Transverse colon (tissue), 4 donors: ENCODE data around the gene DDX19B. TPM values are rescaled to one million over a fixed set of nuclear protein-coding genes. Genes with fewer than 3 reads are reported as not detected.

ENCODE experiments used
- DNase-seq: peaks from one replicate; pipeline ENCODE4 v3.0.0-alpha.2; 2019
- H3K27ac ChIP-seq, 4 donors: fragments of 200-600 bp; sonication (generic); 2 replicates each; pipeline ENCODE4 v1.5.1; 2016 to 2018; ENCODE audit warnings: inconsistent platforms in 4 of 4
- H3K27me3 ChIP-seq: fragments of 200-600 bp; sonication (generic); 2 replicates; pipeline ENCODE4 v1.5.1; 2017; ENCODE audit warnings: inconsistent platforms
- H3K36me3 ChIP-seq, 4 donors: fragments of 200-600 bp; sonication (generic); 2 replicates each; pipeline ENCODE4 v1.5.1; 2017 to 2019; ENCODE audit warnings: inconsistent platforms in 4 of 4
- H3K4me1 ChIP-seq, 4 donors: fragments of 200-600 bp; sonication (generic); 2 replicates each; pipeline ENCODE4 v1.5.1; 2017 to 2020; ENCODE audit warnings: inconsistent platforms in 4 of 4
- H3K4me3 ChIP-seq, 4 donors: fragments of 200-600 bp; sonication (generic); 1 replicate in 1 of 4; 2 replicates in 3 of 4; pipeline versions ENCODE4 v1.5.1 to v1.6.1; 2017 to 2019; ENCODE audit warnings: inconsistent platforms in 4 of 4
- H3K9me3 ChIP-seq, 2 donors: fragments of 200-600 bp; sonication (generic); 2 replicates each; pipeline ENCODE4 v1.5.1; 2017 to 2019; ENCODE audit warnings: inconsistent platforms in 2 of 2
- CTCF ChIP-seq, 5 experiments: fragments of 200-600 bp in 3 of 5; fragments of 450-650 bp in 2 of 5; sonication (generic) in 3 of 5; IDR thresholded peaks; 1 replicate in 2 of 5; 2 replicates in 3 of 5; pipeline ENCODE4 v1.5.1; 2016 to 2017; ENCODE audit warnings: antibody characterized with exemption in 5 of 5, inconsistent platforms in 3 of 5, mild to moderate bottlenecking in 2 of 5, moderate library complexity in 1 of 5
- EP300 ChIP-seq: sonication (generic); formaldehyde crosslinking; IDR thresholded peaks from one replicate; pipeline ENCODE4 v1.6.1; 2017; ENCODE audit warnings: antibody characterized with exemption, low read depth
- POLR2A ChIP-seq: fragments of 450-650 bp; IDR thresholded peaks from one replicate; pipeline ENCODE4 v1.6.1; 2016; ENCODE audit warnings: antibody characterized with exemption, mild to moderate bottlenecking, moderate library complexity
- POLR2AphosphoS5 ChIP-seq, 3 donors: sonication (generic); formaldehyde crosslinking; IDR thresholded peaks; one replicate each; pipeline ENCODE4 v1.6.1; 2016; ENCODE audit warnings: antibody characterized with exemption in 3 of 3
- WGBS, 2 donors: methylation state at CpG; one replicate each; pipeline ENCODE4 v1.1.5; 2018; ENCODE audit warnings: low coverage in 1 of 2; 5-methylcytosine and 5-hydroxymethylcytosine counted together
- in situ Hi-C, 4 donors: fragments of 200-750 bp; cut with MboI; loops; one replicate each; pipeline versions ENCODE4 v1.15.0 to v1.15.1; 2017; ENCODE audit warnings: low sequenced_read_pairs in 3 of 4, low pct_ligation_motif_present in 1 of 4, low pct_unique_long_range_greater_than_20kb in 1 of 4
- intact Hi-C: fragments of 100-400 bp; cut with DNase I; formaldehyde crosslinking; loops from one replicate; pipeline ENCODE4 v1.15.1; 2023; ENCODE audit warnings: low total_unique reads
- total RNA-seq, 4 donors: library from RNA; depleted of rRNA; stranded (reverse); fragments of >200 nt; gene quantifications; one replicate each; pipeline ENCODE4 v1.1.0, GENCODE V29; 2016

Gene DDX19B
- total RNA-seq, 4 donors from 2014 or later = 10.5 to 33.7 (median 22.6) TPM

GRCh38 chr16:70254965-70255286 is 44.1 kb upstream of the DDX19B start:
- intact Hi-C loops (loop anchor here (10.0 kb wide), 1 partner anchor 90 kb away; no protein-coding TSS in a partner anchor), in situ Hi-C loops (loop anchor here in 1 of 4 donors (25.0 kb wide), 1 partner anchor 93 kb away; the partner anchor contains the start of gene CLEC18C)
- Histone ChIP-seq H3K36me3 (peaks cover 0 to 54% (median 22%) of the 10 kb centered on the region in 4 donors), H3K4me1 (peaks cover 4 to 11% (median 10%) of the 10 kb centered on the region in 4 donors), H3K27me3 (no peaks in the 10 kb centered on the region), H3K27ac (no peak overlapping the region), H3K9me3 (no peaks in the 10 kb centered on the region), H3K4me3 (no peak overlapping the region)
- DNase-seq = no peak
- 93 to 97% methylated on average over 3 to 12 of the region's 12 CpGs for WGBS, 2 donors
- TF ChIP-seq CTCF (IDR thresholded peaks at IDR 0.05) = no peak
- no peak for TF ChIP-seq POLR2A
- no peak for TF ChIP-seq EP300
- no peak for TF ChIP-seq POLR2AphosphoS5 (IDR thresholded peaks at IDR 0.05)

- no peak overlapping the region for H3K4me3 ChIP-seq
- 80 to 94% methylated on average over 1 to 9 of the region's 9 CpGs for WGBS, 2 donors
Measured at GRCh38 chr16:70255574-70255973, 43.4 kb upstream of the DDX19B start.

GRCh38 chr16:70257391-70257790 is 41.6 kb upstream of the DDX19B start:
- DNase-seq = no peak
- TF ChIP-seq CTCF (IDR thresholded peaks at IDR 0.05) (no peak), EP300 (no peak), POLR2AphosphoS5 (IDR thresholded peaks at IDR 0.05) (no peak), POLR2A (no peak)
- intact Hi-C loops = loop anchor here (10.0 kb wide), 1 partner anchor 93 kb away; no protein-coding TSS in a partner anchor
- Histone ChIP-seq H3K4me3 (no peak overlapping the region), H3K36me3 (peaks cover 0 to 71% (median 29%) of the 10 kb centered on the region in 4 donors), H3K4me1 (no peaks in the 10 kb centered on the region), H3K27me3 (no peaks in the 10 kb centered on the region), H3K9me3 (no peaks in the 10 kb centered on the region), H3K27ac (no peak overlapping the region)
- 74% methylated on average over 4 of the region's 4 CpGs; no CpG with 5 or more reads in 1 of the 2 donors for WGBS, 2 donors
- in situ Hi-C loops = loop anchor here in 1 of 4 donors (25.0 kb wide), 1 partner anchor 95 kb away; the partner anchor contains the start of gene CLEC18C

More at GRCh38 chr16:70255574-70255973, 43.4 kb upstream of the DDX19B start:
- in situ Hi-C loops = loop anchor here in 1 of 4 donors (25.0 kb wide), 1 partner anchor 93 kb away; the partner anchor contains the start of gene CLEC18C
- DNase-seq = no peak
- TF ChIP-seq POLR2AphosphoS5 (IDR thresholded peaks at IDR 0.05) = no peak
- no peak for TF ChIP-seq CTCF (IDR thresholded peaks at IDR 0.05)
- no peak for TF ChIP-seq POLR2A
- TF ChIP-seq EP300 = no peak
- Histone ChIP-seq H3K9me3 (no peaks in the 10 kb centered on the region), H3K27me3 (no peaks in the 10 kb centered on the region), H3K27ac (no peak overlapping the region), H3K4me1 (peaks cover 0 to 5% (median 4%) of the 10 kb centered on the region in 4 donors), H3K36me3 (peaks cover 0 to 58% (median 22%) of the 10 kb centered on the region in 4 donors)
- intact Hi-C loops = loop anchor here (10.0 kb wide), 1 partner anchor 91 kb away; no protein-coding TSS in a partner anchor

GRCh38 chr16:70258065-70258464 is 40.9 kb upstream of the DDX19B start:
- in situ Hi-C loops (loop anchor here in 1 of 4 donors (25.0 kb wide), 1 partner anchor 96 kb away; the partner anchor contains the start of gene CLEC18C), intact Hi-C loops (loop anchor here (10.0 kb wide), 1 partner anchor 93 kb away; no protein-coding TSS in a partner anchor)
- H3K4me3 ChIP-seq = no peak overlapping the region
- no peaks in the 10 kb centered on the region for H3K4me1 ChIP-seq
- DNase-seq = no peak
- no peaks in the 10 kb centered on the region for H3K27me3 ChIP-seq
- WGBS, 2 donors = 96% methylated on average over 14 of the region's 14 CpGs; no CpG with 5 or more reads in 1 of the 2 donors
- H3K27ac ChIP-seq = no peak overlapping the region
- TF ChIP-seq POLR2AphosphoS5 (IDR thresholded peaks at IDR 0.05) (no peak), CTCF (IDR thresholded peaks at IDR 0.05) (no peak), EP300 (no peak), POLR2A (no peak)
- no peaks in the 10 kb centered on the region for H3K9me3 ChIP-seq
- peaks cover 0 to 68% (median 28%) of the 10 kb centered on the region in 4 donors for H3K36me3 ChIP-seq
